Body of pancreas (tissue), 4 donors: ENCODE measurements around the gene UBR3.

Experiments
- POLR2A ChIP-seq, 3 donors: fragments of 450-650 bp; IDR thresholded peaks; one replicate each; pipeline ENCODE4 v1.6.1; 2016; ENCODE audit warnings: antibody characterized with exemption in 3 of 3, mild to moderate bottlenecking in 2 of 3
- TF ChIP-seq, protein P1 (sequence below), 7 experiments: fragments of 450-650 bp in 4 of 7; fragments of 200-600 bp in 3 of 7; sonication (generic) in 3 of 7; IDR thresholded peaks; one replicate each; pipeline ENCODE4 v1.5.1; 2016 to 2019; ENCODE audit warnings: antibody characterized with exemption in 7 of 7

DNA sequence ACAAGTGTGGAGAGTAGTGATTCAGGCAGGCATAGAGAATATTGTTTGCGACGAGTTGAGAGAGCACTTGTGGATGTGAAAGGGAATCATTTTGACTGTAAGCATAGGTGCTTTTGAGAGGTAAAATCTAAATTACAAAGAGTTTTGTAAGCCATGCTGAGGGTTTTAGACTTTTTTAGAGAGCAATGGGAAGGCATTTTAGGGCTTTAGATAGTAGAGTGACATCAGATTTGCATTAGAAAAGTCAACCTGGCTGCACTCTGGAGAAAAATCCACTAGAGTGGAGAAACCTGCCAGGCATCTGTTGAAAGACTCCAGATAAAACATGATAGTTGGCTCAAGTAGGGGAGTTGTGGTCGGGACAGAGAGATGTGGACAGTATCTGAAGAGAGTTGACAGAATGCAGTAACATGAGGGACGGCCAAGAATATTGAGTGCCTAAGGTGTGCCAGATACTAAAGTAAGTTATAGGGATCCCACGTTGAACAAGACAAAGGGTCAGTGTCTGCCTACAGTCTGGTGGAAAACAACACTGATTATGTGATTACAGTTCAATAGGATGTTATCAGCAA, 258.9 kb downstream of the UBR3 start:
- TF ChIP-seq, protein P1, sequence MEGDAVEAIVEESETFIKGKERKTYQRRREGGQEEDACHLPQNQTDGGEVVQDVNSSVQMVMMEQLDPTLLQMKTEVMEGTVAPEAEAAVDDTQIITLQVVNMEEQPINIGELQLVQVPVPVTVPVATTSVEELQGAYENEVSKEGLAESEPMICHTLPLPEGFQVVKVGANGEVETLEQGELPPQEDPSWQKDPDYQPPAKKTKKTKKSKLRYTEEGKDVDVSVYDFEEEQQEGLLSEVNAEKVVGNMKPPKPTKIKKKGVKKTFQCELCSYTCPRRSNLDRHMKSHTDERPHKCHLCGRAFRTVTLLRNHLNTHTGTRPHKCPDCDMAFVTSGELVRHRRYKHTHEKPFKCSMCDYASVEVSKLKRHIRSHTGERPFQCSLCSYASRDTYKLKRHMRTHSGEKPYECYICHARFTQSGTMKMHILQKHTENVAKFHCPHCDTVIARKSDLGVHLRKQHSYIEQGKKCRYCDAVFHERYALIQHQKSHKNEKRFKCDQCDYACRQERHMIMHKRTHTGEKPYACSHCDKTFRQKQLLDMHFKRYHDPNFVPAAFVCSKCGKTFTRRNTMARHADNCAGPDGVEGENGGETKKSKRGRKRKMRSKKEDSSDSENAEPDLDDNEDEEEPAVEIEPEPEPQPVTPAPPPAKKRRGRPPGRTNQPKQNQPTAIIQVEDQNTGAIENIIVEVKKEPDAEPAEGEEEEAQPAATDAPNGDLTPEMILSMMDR (IDR thresholded peaks at IDR 0.05), result no peak
- no peak for TF ChIP-seq POLR2A (IDR thresholded peaks at IDR 0.05)
